Heart left ventricle (tissue), 16 donors: Measurements from ENCODE around the gene SOS1. TPM values are rescaled to one million over a fixed set of nuclear protein-coding genes. Genes with fewer than 3 reads are reported as not detected.

ENCODE experiments used
- ATAC-seq, 4 donors: fragments of 200-7000 bp; cut with Tn5 transposase; one replicate each; pipeline ENCODE4 v1.9.1; 2020 to 2022; ENCODE audit warnings: moderate library complexity in 4 of 4, mild to moderate bottlenecking in 3 of 4, moderate number of reproducible peaks in 1 of 4
- DNase-seq, 5 donors: peaks; one replicate each; pipeline ENCODE4 v3.0.0-alpha.2; 2020
- H3K27ac ChIP-seq, 12 donors: fragments of 200-600 bp; sonication (generic) in 4 of 12; one replicate each; pipeline versions ENCODE4 v1.5.0 to v1.8.0; 2016 to 2022; ENCODE audit warnings: mild to moderate bottlenecking in 2 of 12
- H3K27me3 ChIP-seq, 9 donors: fragments of 200-600 bp; sonication (generic) in 2 of 9; one replicate each; pipeline versions ENCODE4 v1.5.1 to v1.8.0; 2016 to 2022; ENCODE audit warnings: mild to moderate bottlenecking in 3 of 9
- H3K36me3 ChIP-seq, 9 donors: fragments of 200-600 bp; sonication (generic) in 2 of 9; one replicate each; pipeline versions ENCODE4 v1.5.0 to v1.8.0; 2018 to 2022; ENCODE audit warnings: mild to moderate bottlenecking in 2 of 9
- H3K4me1 ChIP-seq, 12 donors: fragments of 200-600 bp; sonication (generic) in 4 of 12; one replicate each; pipeline versions ENCODE4 v1.5.0 to v1.8.0; 2016 to 2022; ENCODE audit warnings: mild to moderate bottlenecking in 3 of 12
- H3K4me3 ChIP-seq, 12 donors: fragments of 200-600 bp; sonication (generic) in 4 of 12; one replicate each; pipeline versions ENCODE4 v1.5.0 to v1.8.0; 2017 to 2022; ENCODE audit warnings: mild to moderate bottlenecking in 9 of 12, moderate library complexity in 4 of 12
- H3K9me3 ChIP-seq, 12 donors: fragments of 200-600 bp; sonication (generic) in 4 of 12; one replicate each; pipeline versions ENCODE4 v1.5.0 to v1.8.0; 2016 to 2022; ENCODE audit warnings: mild to moderate bottlenecking in 1 of 12
- POLR2A ChIP-seq, 2 donors: fragments of 450-650 bp; IDR thresholded peaks; one replicate each; pipeline ENCODE4 v1.6.1; 2017; ENCODE audit warnings: antibody characterized with exemption in 2 of 2, mild to moderate bottlenecking in 2 of 2, moderate library complexity in 2 of 2
- WGBS, 4 donors: extraction: QIAGEN DNeasy Blood & Tissue Kit in 2 of 4; methylation state at CpG; one replicate each; pipeline versions ENCODE4 v1.1.5 to v1.1.7; 2013 to 2018; 5-methylcytosine and 5-hydroxymethylcytosine counted together
- intact Hi-C, 10 donors: fragments of 100-400 bp; cut with DNase I; formaldehyde crosslinking; loops; one replicate each; pipeline versions ENCODE4 v1.11.1 to v1.14.2; 2022
- polyA plus RNA-seq, 2 donors: library from polyadenylated mRNA; stranded (reverse); fragments of 200-250 nt; gene quantifications; one replicate each; pipeline ENCODE4 v1.2.3, GENCODE V29; 2013
- total RNA-seq, 9 donors: library from RNA; depleted of rRNA in 2 of 9; stranded (reverse); fragments of >200 nt in 2 of 9; fragmentation: NEBNext Ultra II Directional in 3 of 9; extraction: Animal tissue kit (Norgen Biotek cat#: 25700) in 3 of 9; gene quantifications; one replicate each; pipeline versions ENCODE4 v1.1.0 to v1.2.4, GENCODE V29; 2016 to 2023
- TF ChIP-seq, protein P1 (sequence below), 12 donors: fragments of 200-600 bp; sonication (generic) in 4 of 12; IDR thresholded peaks; one replicate each; pipeline versions ENCODE4 v1.5.0 to v1.8.0; 2018 to 2022; ENCODE audit warnings: antibody characterized with exemption in 12 of 12, mild to moderate bottlenecking in 5 of 12
- donor health status: ischemic (EF 13 %, LVEDD 7.1; RV severe dilation, severe dysfunction).
- donor health status: healthy with polysubstance abuse.
- donor health status: DM: no; HTN: yes; CAD: no.
- donor health status: DM: no; HTN: no; CAD: no.
- donor health status: ischemic (EF 25% LVEDD 6.9; RV normal size, moderate dysfunction).
- donor health status: ischemic (EF 25% LVEDD 5.7; RV mildly dilated, moderate dysfunction).
- donor health status: healthy.
- donor health status: DM: yes; HTN: yes; CAD: no.
- donor health status: ischemic (EF 35%, LVEDD 5.7; RV mildly dilated, moderate dysfunction).
- donor health status: nonischemic (EF 11% LVEDD 7.7; RV severe dilation, severe dysfunction).
- donor health status: DM: yes; HTN: yes; CAD: no.
- donor health status: PGD.
- donor health status: ischemic (EF 29% LVEDD 5.4; RV normal size, mild dysfunction).
- donor health status: nonischemic (EF 23%, LVEDD 6.1; RV moderate dilation, normal function).

SOS1 gene
- total and polyA plus RNA-seq, 11 donors: 4.7 to 54.5 (median 24.8) TPM

DNA sequence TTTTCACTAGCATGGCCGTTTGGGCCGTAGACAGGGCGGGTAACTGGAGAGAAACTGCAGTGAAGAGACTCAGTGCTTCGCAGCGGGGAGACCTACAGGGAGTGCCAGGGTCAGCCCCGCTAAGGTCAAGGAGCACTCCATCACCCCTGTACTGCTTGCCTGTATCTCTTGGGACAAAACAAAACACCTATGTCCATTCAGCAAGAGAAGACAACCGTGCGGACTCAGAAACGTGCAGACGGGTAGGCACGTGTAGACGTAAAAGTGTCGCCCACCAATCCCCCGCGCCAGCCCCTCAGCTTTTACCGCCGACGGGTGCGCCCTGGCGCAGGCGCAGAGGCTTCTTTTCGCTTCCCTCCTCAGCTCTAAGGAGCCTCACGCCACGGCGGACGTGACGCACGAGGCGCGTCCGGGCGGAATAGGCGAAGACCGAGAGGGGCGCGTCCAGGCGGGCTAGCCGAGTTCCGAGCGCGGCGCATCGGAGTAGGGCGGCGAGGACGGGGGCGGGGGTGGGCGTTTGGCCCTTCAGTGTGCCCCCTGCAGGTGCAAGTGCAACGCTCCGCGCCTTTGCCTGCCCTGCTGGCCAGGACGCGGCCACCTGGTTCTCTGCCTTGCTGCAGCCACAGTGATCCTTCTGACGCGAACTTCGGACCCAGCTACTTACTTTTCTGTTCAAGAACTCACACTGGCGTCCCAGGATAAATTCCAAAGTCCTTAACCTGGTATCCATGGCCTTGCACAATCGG is 3.3 kb upstream of the SOS1 start:
- intact Hi-C loops: loop anchor here in 7 of 10 donors (2.0 to 5.0 kb wide), 4 partner anchors 65 to 522 kb away; partner anchors contain the start of gene HNRNPLL (in 1 of the 7)
- peak; percentile 84 to 94 (median 93) for ATAC-seq
- TF ChIP-seq, protein P1, sequence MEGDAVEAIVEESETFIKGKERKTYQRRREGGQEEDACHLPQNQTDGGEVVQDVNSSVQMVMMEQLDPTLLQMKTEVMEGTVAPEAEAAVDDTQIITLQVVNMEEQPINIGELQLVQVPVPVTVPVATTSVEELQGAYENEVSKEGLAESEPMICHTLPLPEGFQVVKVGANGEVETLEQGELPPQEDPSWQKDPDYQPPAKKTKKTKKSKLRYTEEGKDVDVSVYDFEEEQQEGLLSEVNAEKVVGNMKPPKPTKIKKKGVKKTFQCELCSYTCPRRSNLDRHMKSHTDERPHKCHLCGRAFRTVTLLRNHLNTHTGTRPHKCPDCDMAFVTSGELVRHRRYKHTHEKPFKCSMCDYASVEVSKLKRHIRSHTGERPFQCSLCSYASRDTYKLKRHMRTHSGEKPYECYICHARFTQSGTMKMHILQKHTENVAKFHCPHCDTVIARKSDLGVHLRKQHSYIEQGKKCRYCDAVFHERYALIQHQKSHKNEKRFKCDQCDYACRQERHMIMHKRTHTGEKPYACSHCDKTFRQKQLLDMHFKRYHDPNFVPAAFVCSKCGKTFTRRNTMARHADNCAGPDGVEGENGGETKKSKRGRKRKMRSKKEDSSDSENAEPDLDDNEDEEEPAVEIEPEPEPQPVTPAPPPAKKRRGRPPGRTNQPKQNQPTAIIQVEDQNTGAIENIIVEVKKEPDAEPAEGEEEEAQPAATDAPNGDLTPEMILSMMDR (IDR thresholded peaks at IDR 0.05): peak; percentile 44 to 75 (median 66)
- peak in 1 of 2 donors; percentile 88 for TF ChIP-seq POLR2A (IDR thresholded peaks at IDR 0.05)
- peak; percentile 95 to 98 (median 98) for DNase-seq
- peaks cover 0 to 50% (median 18%) of the 10 kb centered on the region in 12 donors for H3K4me1 ChIP-seq
- peak overlapping the region; percentile 37 to 94 (median 76) for H3K4me3 ChIP-seq
- H3K27me3 ChIP-seq: no peaks in the 10 kb centered on the region
- H3K36me3 ChIP-seq: no peaks in the 10 kb centered on the region
- peak overlapping the region; percentile 82 to 96 (median 92) for H3K27ac ChIP-seq
- H3K9me3 ChIP-seq: no peaks in the 10 kb centered on the region
- WGBS, 4 donors: 0 to 1% (median 0%) methylated on average over 16 to 58 of the region's 58 CpGs

DNA sequence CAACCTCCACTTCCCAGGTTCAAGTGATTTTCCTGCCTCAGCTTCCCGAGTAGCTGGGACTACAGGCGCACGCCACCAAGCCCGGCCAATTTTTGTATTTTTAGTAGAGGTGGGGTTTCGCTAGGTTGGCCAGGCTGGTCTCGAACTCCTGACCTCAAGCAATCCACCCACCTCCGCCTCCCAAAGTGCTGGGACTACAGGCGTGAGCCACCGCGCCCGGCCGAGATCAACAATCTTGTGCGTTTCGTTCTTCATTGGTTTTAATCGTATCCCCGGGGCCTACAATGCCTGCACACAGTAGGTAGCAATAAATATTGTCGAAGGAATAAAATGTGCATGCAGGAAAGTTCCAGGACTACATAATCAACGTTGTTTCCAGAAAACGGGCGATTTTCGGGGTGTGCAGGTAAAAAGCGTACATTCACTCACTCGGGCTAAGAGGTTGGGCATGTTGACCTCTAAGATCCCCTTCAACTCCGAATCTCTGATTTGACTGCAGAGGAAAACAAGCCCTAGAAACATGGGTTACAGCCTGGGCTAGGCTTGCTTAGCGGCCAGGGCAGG is 2.7 kb upstream of the SOS1 start:
- H3K4me3 ChIP-seq: peak overlapping the region; percentile 19 to 94 (median 76)
- H3K36me3 ChIP-seq: no peaks in the 10 kb centered on the region
- no peaks in the 10 kb centered on the region for H3K27me3 ChIP-seq
- no peaks in the 10 kb centered on the region for H3K9me3 ChIP-seq
- peaks cover 0 to 51% (median 22%) of the 10 kb centered on the region in 12 donors for H3K4me1 ChIP-seq
- TF ChIP-seq, protein P1 (IDR thresholded peaks at IDR 0.05): no peak
- no peak for TF ChIP-seq POLR2A (IDR thresholded peaks at IDR 0.05)
- intact Hi-C loops: loop anchor here in 6 of 10 donors (5.0 kb wide), 3 partner anchors 66 to 521 kb away; partner anchors contain the start of gene HNRNPLL (in 1 of the 6)
- DNase-seq: no peak
- peak overlapping the region; percentile 81 to 96 (median 92) for H3K27ac ChIP-seq
- WGBS, 4 donors: 62 to 71% (median 66%) methylated on average over 24 to 25 of the region's 25 CpGs
- no peak for ATAC-seq

DNA sequence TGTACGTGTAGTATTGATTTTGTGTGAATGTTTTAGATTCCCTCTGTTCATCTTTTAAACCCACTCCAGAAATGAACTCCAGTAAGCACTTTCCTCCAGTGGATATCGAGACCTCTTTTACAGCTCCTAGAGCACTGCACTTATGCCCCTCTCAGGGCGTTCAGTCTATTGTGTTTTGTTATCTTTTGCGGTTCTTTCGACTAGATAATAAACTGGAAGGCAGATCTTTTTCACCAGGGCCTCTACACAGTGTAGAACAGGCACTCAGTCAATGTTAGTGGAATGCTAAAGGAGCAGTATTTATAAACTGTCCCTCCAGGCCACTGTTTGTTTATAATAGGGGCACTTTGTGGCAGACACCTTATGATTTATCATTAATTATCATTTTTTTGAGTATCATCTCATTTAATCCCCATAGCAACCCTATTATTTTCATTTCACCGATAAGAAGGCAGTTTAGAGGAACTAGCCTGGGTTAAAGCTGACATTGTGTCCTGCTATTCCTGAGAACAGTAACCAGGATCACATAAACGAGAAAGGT is 742 bp upstream of the SOS1 start:
- Histone ChIP-seq H3K27me3 (no peaks in the 10 kb centered on the region), H3K4me3 (peak overlapping the region; percentile 76 to 96 (median 92)), H3K4me1 (peaks cover 0 to 50% (median 35%) of the 10 kb centered on the region in 12 donors), H3K9me3 (no peaks in the 10 kb centered on the region), H3K27ac (peak overlapping the region; percentile 85 to 99 (median 94)), H3K36me3 (peaks cover 0 to under 1% (median 0%) of the 10 kb centered on the region in 9 donors)
- no peak for TF ChIP-seq POLR2A (IDR thresholded peaks at IDR 0.05)
- TF ChIP-seq, protein P1 (IDR thresholded peaks at IDR 0.05): no peak
- ATAC-seq: no peak
- DNase-seq: no peak
- 18 to 31% (median 26%) methylated on average over 7 of the region's 7 CpGs for WGBS, 4 donors
- intact Hi-C loops: loop anchor here in 9 of 10 donors (1.0 to 5.0 kb wide), 5 partner anchors 64 to 519 kb away; partner anchors contain the start of gene HNRNPLL (in 1 of the 9)

DNA sequence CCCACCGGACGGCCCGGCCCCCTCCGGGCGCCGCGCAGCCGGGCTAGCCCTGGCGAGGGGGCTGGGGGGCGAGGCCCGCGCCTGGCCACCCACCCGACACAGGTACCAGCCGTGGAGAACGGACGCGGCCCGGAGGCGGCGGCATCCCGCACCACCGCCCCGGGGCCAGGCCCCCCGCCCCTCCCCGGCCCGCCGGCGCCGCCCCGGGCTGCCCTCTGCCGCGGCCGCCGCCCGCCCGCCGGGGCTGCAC is 405 bp downstream of the SOS1 start:
- Histone ChIP-seq H3K4me1 (peaks cover 0 to 58% (median 35%) of the 10 kb centered on the region in 12 donors), H3K36me3 (peaks cover 0 to 8% (median 0%) of the 10 kb centered on the region in 9 donors), H3K9me3 (no peaks in the 10 kb centered on the region), H3K27me3 (no peaks in the 10 kb centered on the region), H3K4me3 (peak overlapping the region; percentile 76 to 96 (median 92)), H3K27ac (peak overlapping the region; percentile 85 to 99 (median 94))
- WGBS, 4 donors: 0 to 1% methylated on average over 37 of the region's 37 CpGs; no CpG with 5 or more reads in 2 of the 4 donors
- TF ChIP-seq, protein P1 (IDR thresholded peaks at IDR 0.05): no peak
- TF ChIP-seq POLR2A (IDR thresholded peaks at IDR 0.05): no peak
- intact Hi-C loops: loop anchor here in 9 of 10 donors (2.0 to 5.0 kb wide), 4 partner anchors 63 to 518 kb away; partner anchors contain the start of gene HNRNPLL (in 1 of the 9)
- peak in 1 of 4 donors; percentile 28 for ATAC-seq
- no peak for DNase-seq
